HCT116 (cell line): ENCODE data around the gene DNHD1.

Source experiments
- EZH2 ChIP-seq: fragments of 200-600 bp; sonication (generic); IDR thresholded peaks from 2 replicates; pipeline ENCODE4 v1.6.1; 2017; ENCODE audit warnings: antibody characterized with exemption, mixed run types
- JUND ChIP-seq: IDR thresholded peaks from 2 replicates; pipeline ENCODE4 v1.6.1; 2012
- POLR2A ChIP-seq: IDR thresholded peaks from 2 replicates; pipeline ENCODE4 v1.7.0; 2011; ENCODE audit warnings: borderline replicate concordance; ENCODE audit not compliant: insufficient read depth, insufficient read length; ENCODE audit errors: extremely low read depth
- SIN3A ChIP-seq: IDR thresholded peaks from 2 replicates; pipeline ENCODE4 v1.6.1; 2012; ENCODE audit warnings: low read depth
- YY1 ChIP-seq: IDR thresholded peaks from 2 replicates; pipeline ENCODE4 v1.6.1; 2011; ENCODE audit warnings: low read length, low read depth, moderate library complexity, mild to moderate bottlenecking; ENCODE audit not compliant: insufficient replicate concordance; ENCODE audit errors: extremely low read depth
- TF ChIP-seq, protein P1 (sequence below): IDR thresholded peaks from 2 replicates; pipeline ENCODE4 v1.6.1; 2012; ENCODE audit warnings: low read depth
- TF ChIP-seq, protein P2 (sequence below), 3 experiments: fragments of 200-600 bp in 1 of 3; sonication (generic) in 1 of 3; IDR thresholded peaks in 2 of 3; conservative IDR thresholded peaks in 1 of 3; 2 replicates each; pipeline ENCODE4 v1.5.1; 2012 to 2017; ENCODE audit warnings: low read depth in 2 of 3, low read length in 2 of 3, antibody characterized with exemption in 1 of 3, borderline replicate concordance in 1 of 3, control low read depth in 1 of 3, mild to moderate bottlenecking in 1 of 3, mixed read lengths in 1 of 3, mixed run types in 1 of 3, moderate library complexity in 1 of 3; ENCODE audit not compliant: insufficient read depth in 1 of 3
- TF ChIP-seq, protein P3 (sequence below): IDR thresholded peaks from 2 replicates; pipeline ENCODE4 v1.6.1; 2012

DNA sequence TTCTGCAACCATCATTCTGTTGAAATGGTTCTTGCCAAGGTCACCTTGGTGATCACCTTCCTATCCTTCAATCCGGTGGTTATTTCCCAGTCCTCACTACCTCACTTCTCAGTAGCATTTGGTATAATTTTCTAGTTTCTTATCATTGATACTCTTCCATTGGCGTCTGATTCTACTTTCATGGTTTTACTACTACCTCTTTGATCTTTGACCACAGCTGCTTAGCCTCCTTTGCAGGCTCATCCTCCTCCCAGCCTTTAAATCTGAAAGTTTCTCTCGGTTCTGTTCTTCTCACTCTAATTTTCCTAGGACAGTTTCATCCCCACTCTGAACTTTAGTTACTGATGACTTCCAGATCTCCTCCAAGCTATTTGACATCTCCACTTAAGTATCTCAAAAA lies 10.8 kb upstream of the DNHD1 start:
- TF ChIP-seq, protein P1, sequence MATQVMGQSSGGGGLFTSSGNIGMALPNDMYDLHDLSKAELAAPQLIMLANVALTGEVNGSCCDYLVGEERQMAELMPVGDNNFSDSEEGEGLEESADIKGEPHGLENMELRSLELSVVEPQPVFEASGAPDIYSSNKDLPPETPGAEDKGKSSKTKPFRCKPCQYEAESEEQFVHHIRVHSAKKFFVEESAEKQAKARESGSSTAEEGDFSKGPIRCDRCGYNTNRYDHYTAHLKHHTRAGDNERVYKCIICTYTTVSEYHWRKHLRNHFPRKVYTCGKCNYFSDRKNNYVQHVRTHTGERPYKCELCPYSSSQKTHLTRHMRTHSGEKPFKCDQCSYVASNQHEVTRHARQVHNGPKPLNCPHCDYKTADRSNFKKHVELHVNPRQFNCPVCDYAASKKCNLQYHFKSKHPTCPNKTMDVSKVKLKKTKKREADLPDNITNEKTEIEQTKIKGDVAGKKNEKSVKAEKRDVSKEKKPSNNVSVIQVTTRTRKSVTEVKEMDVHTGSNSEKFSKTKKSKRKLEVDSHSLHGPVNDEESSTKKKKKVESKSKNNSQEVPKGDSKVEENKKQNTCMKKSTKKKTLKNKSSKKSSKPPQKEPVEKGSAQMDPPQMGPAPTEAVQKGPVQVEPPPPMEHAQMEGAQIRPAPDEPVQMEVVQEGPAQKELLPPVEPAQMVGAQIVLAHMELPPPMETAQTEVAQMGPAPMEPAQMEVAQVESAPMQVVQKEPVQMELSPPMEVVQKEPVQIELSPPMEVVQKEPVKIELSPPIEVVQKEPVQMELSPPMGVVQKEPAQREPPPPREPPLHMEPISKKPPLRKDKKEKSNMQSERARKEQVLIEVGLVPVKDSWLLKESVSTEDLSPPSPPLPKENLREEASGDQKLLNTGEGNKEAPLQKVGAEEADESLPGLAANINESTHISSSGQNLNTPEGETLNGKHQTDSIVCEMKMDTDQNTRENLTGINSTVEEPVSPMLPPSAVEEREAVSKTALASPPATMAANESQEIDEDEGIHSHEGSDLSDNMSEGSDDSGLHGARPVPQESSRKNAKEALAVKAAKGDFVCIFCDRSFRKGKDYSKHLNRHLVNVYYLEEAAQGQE = no peak
- TF ChIP-seq, protein P2, sequence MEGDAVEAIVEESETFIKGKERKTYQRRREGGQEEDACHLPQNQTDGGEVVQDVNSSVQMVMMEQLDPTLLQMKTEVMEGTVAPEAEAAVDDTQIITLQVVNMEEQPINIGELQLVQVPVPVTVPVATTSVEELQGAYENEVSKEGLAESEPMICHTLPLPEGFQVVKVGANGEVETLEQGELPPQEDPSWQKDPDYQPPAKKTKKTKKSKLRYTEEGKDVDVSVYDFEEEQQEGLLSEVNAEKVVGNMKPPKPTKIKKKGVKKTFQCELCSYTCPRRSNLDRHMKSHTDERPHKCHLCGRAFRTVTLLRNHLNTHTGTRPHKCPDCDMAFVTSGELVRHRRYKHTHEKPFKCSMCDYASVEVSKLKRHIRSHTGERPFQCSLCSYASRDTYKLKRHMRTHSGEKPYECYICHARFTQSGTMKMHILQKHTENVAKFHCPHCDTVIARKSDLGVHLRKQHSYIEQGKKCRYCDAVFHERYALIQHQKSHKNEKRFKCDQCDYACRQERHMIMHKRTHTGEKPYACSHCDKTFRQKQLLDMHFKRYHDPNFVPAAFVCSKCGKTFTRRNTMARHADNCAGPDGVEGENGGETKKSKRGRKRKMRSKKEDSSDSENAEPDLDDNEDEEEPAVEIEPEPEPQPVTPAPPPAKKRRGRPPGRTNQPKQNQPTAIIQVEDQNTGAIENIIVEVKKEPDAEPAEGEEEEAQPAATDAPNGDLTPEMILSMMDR (IDR thresholded peaks at IDR 0.05 in 2 of 3, conservative IDR thresholded peaks at IDR 0.05 in 1 of 3; ENCODE audit: borderline replicate concordance in 1 of 3, insufficient read depth in 1 of 3, low read depth in 2 of 3, low read length in 2 of 3) = no peak
- TF ChIP-seq, protein P3, sequence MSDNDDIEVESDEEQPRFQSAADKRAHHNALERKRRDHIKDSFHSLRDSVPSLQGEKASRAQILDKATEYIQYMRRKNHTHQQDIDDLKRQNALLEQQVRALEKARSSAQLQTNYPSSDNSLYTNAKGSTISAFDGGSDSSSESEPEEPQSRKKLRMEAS = no peak
- TF ChIP-seq POLR2A (no peak), JUND (no peak), SIN3A (no peak), EZH2 (no peak), YY1 (no peak)
